HepG2 (cell line): ENCODE measurements around the gene ENTPD5. TPM values are rescaled to one million over a fixed set of nuclear protein-coding genes. Genes with fewer than 3 reads are reported as not detected.

Experiments used
- JUND ChIP-seq: sonication (generic); formaldehyde crosslinking; IDR thresholded peaks from 2 replicates; pipeline ENCODE4 v1.8.0; 2022; ENCODE audit warnings: mild to moderate bottlenecking, missing genetic modification reagents
- REST ChIP-seq, 2 experiments: IDR thresholded peaks; 2 replicates each; pipeline ENCODE4 v1.6.1; 2011 to 2012; ENCODE audit warnings: low read length in 2 of 2, borderline replicate concordance in 1 of 2, low read depth in 1 of 2, mild to moderate bottlenecking in 1 of 2, moderate library complexity in 1 of 2
- TBL1XR1 ChIP-seq: fragments of 150-350 bp; IDR thresholded peaks from 2 replicates; pipeline ENCODE4 v1.6.1; 2014; ENCODE audit warnings: borderline replicate concordance, low read length; ENCODE audit not compliant: partially characterized antibody
- TFDP1 ChIP-seq: IDR thresholded peaks from 2 replicates; pipeline ENCODE4 v1.6.1; 2016; ENCODE audit warnings: missing compliant biosample characterization, missing genetic modification reagents, borderline replicate concordance
- ZNF343 ChIP-seq: sonication (generic); formaldehyde crosslinking; IDR thresholded peaks from 2 replicates; pipeline ENCODE4 v1.4.0; 2020; ENCODE audit warnings: mild to moderate bottlenecking, missing genetic modification reagents
- polyA plus RNA-seq, 8 experiments: library from polyadenylated mRNA; depleted of rRNA in 3 of 8; stranded (reverse) in 7 of 8; unstranded in 1 of 8; fragments of >200 nt; fragmentation: Illumina TruSeq in 4 of 8; extraction: Trizol in 4 of 8; gene quantifications; 2 replicates each; pipeline versions ENCODE4 v1.2.1 to v1.2.3, GENCODE V29; 2011 to 2016; ENCODE audit warnings: low read depth in 4 of 8, missing spikeins in 1 of 8, mixed read lengths in 1 of 8; ENCODE audit not compliant: insufficient read depth in 1 of 8
- total RNA-seq, 5 experiments: library from RNA; depleted of rRNA; stranded (reverse); fragments of >200 nt; fragmentation: Illumina TruSeq; extraction: Trizol; gene quantifications; 2 replicates each; pipeline ENCODE4 v1.2.3, GENCODE V29; 2016; ENCODE audit warnings: low read depth in 1 of 5
- TF ChIP-seq, protein P1 (sequence below): sonication (generic); formaldehyde crosslinking; IDR thresholded peaks from one replicate; pipeline ENCODE4 v1.5.1; 2020; ENCODE audit warnings: mild to moderate bottlenecking, missing genetic modification reagents; ENCODE audit errors: not compliant biosample characterization

ENTPD5 gene
- total and polyA plus RNA-seq, 2 of the 13 experiments (the other 11 are each of a cell fraction or from before 2014, with no cell fraction given) = 33.8 to 43.3 TPM

DNA sequence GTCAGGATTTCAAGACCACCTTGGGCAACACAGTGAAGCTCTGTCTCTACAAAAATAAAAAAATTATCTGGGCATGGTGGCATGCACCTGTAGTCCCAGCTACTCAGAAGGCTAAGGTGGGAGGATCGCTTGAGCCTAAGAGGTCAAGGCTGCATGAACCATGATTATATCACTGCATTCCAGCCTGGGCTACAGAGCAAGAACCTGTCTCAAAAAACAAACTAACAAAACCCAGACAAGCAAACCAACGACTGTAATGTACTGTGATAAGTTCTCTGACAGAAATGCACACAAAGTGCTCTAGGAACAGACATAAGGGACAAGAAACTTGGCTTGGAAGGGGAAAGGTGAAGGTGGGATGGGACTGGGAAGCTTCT is 22.4 kb downstream of the ENTPD5 start (continued):
- TF ChIP-seq REST (IDR thresholded peaks at IDR 0.05; ENCODE audit: borderline replicate concordance in 1 of 2, low read depth in 1 of 2, low read length in 2 of 2) (no peak), JUND (CRISPR knock-in tag) (0 out of 2 replicates have a peak, but pooled peaks have one; percentile 33), TFDP1 (CRISPR knock-in tag) (no peak), ZNF343 (CRISPR knock-in tag) (no peak), TBL1XR1 (no peak)
- TF ChIP-seq, protein P1, sequence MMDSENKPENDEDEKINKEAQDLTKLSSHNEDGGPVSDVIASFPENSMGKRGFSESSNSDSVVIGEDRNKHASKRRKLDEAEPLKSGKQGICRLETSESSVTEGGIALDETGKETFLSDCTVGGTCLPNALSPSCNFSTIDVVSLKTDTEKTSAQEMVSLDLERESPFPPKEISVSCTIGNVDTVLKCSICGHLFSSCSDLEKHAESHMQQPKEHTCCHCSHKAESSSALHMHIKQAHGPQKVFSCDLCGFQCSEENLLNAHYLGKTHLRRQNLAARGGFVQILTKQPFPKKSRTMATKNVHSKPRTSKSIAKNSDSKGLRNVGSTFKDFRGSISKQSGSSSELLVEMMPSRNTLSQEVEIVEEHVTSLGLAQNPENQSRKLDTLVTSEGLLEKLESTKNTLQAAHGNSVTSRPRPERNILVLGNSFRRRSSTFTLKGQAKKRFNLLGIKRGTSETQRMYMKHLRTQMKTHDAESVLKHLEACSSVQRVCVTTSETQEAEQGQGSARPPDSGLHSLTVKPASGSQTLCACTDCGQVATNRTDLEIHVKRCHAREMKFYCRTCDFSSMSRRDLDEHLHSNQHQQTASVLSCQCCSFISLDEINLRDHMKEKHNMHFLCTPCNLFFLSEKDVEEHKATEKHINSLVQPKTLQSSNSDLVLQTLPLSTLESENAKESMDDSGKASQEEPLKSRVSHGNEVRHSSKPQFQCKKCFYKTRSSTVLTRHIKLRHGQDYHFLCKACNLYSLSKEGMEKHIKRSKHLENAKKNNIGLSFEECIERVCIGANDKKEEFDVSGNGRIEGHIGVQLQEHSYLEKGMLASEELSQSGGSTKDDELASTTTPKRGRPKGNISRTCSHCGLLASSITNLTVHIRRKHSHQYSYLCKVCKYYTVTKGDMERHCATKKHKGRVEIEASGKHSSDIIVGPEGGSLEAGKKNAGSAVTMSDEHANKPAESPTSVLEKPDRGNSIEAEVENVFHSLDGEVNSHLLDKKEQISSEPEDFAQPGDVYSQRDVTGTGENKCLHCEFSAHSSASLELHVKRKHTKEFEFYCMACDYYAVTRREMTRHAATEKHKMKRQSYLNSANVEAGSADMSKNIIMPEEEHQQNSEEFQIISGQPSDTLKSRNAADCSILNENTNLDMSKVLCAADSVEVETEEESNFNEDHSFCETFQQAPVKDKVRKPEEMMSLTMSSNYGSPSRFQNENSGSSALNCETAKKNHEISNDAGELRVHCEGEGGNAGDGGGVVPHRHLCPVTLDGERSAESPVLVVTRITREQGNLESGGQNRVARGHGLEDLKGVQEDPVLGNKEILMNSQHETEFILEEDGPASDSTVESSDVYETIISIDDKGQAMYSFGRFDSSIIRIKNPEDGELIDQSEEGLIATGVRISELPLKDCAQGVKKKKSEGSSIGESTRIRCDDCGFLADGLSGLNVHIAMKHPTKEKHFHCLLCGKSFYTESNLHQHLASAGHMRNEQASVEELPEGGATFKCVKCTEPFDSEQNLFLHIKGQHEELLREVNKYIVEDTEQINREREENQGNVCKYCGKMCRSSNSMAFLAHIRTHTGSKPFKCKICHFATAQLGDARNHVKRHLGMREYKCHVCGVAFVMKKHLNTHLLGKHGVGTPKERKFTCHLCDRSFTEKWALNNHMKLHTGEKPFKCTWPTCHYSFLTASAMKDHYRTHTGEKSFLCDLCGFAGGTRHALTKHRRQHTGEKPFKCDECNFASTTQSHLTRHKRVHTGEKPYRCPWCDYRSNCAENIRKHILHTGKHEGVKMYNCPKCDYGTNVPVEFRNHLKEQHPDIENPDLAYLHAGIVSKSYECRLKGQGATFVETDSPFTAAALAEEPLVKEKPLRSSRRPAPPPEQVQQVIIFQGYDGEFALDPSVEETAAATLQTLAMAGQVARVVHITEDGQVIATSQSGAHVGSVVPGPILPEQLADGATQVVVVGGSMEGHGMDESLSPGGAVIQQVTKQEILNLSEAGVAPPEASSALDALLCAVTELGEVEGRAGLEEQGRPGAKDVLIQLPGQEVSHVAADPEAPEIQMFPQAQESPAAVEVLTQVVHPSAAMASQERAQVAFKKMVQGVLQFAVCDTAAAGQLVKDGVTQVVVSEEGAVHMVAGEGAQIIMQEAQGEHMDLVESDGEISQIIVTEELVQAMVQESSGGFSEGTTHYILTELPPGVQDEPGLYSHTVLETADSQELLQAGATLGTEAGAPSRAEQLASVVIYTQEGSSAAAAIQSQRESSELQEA (CRISPR knock-in tag) = no peak
